GM18517 (cell line): ENCODE data around the gene LIN37.
A peak's percentile ranks its signal among the peaks of the same experiment; 100 is the strongest.

ENCODE experiments used
- ATAC-seq: cut with Tn5 transposase; IDR thresholded peaks from one replicate; pipeline ENCODE4 v1.9.1; 2021; ENCODE audit warnings: mild to moderate bottlenecking, moderate library complexity; ENCODE audit not compliant: unreplicated experiment

Gene LIN37

GRCh38 chr19:35734273-35734672, 14.1 kb upstream of the LIN37 start:
- no peak for ATAC-seq

- no peak for ATAC-seq
These were observed 13.5 kb upstream of the LIN37 start for GRCh38 chr19:35734889-35735288.

- ATAC-seq = no peak
These were observed 11.2 kb upstream of the LIN37 start for GRCh38 chr19:35736913-35737886.

- ATAC-seq = no peak
These were observed 10.1 kb upstream of the LIN37 start for GRCh38 chr19:35738021-35738886.

- no peak for ATAC-seq
These were observed 9.5 kb upstream of the LIN37 start for GRCh38 chr19:35738887-35739229.

- no peak for ATAC-seq
These were observed 8.9 kb upstream of the LIN37 start for GRCh38 chr19:35739275-35740107.

GRCh38 chr19:35740108-35740422, 8.3 kb upstream of the LIN37 start:
- ATAC-seq = no peak

GRCh38 chr19:35740423-35741202, 7.8 kb upstream of the LIN37 start:
- peak; percentile 46 for ATAC-seq

- ATAC-seq = no peak
These were observed 7.2 kb upstream of the LIN37 start for GRCh38 chr19:35741203-35741515.

- ATAC-seq = no peak
These were observed 6.2 kb upstream of the LIN37 start, which contains the start of gene IGFLR1 for GRCh38 chr19:35742121-35742724. TSS of gene IGFLR1 (minus strand) at chr19:35742452. CDS start at chr19:35741180, 1,272 bp downstream.

- ATAC-seq = no peak
These were observed 4.5 kb upstream of the LIN37 start for GRCh38 chr19:35743640-35744429.

GRCh38 chr19:35744430-35745327, 3.7 kb upstream of the LIN37 start:
- ATAC-seq = no peak

GRCh38 chr19:35745328-35746086, 2.9 kb upstream of the LIN37 start, which contains the start of the genes PSENEN and U2AF1L4:
TSS of gene PSENEN (plus strand) at chr19:35745651. CDS start at chr19:35745931, 280 bp downstream.
TSS of gene U2AF1L4 (minus strand) at chr19:35745418. CDS start at chr19:35745391, 27 bp downstream.
- ATAC-seq = peak; percentile 39

- no peak for ATAC-seq
These were observed 2.3 kb upstream of the LIN37 start for GRCh38 chr19:35746087-35746462.

- ATAC-seq = no peak
These were observed 1.8 kb upstream of the LIN37 start for GRCh38 chr19:35746531-35746930.

- no peak for ATAC-seq
These were observed 1.8 kb downstream of the LIN37 start for GRCh38 chr19:35750167-35750566.
